SU-DHL-6 (cell line): Measurements from ENCODE around the gene CRISPLD2.

Source experiments
- H2AFZ ChIP-seq: fragments of 200-600 bp; sonication (generic); 2 replicates; pipeline ENCODE4 v1.6.1; 2014; ENCODE audit warnings: low read depth, mild to moderate bottlenecking, moderate library complexity, mixed read lengths, antibody characterized with exemption, low read length; ENCODE audit not compliant: severe bottlenecking
- H3F3A ChIP-seq: fragments of 200-600 bp; shearing (Covaris generic); 2 replicates; pipeline ENCODE4 v1.6.0; 2016; ENCODE audit warnings: antibody characterized with exemption, mild to moderate bottlenecking; ENCODE audit not compliant: insufficient read depth
- H3K27ac ChIP-seq: fragments of 200-600 bp; sonication (generic); 2 replicates; pipeline ENCODE4 v1.5.1; 2016; ENCODE audit warnings: low read depth, mild to moderate bottlenecking, low read length, moderate library complexity, mixed read lengths
- H3K27me3 ChIP-seq: fragments of 200-600 bp; sonication (generic), shearing (Covaris generic); 2 replicates; pipeline ENCODE4 v1.6.0; 2014; ENCODE audit warnings: mild to moderate bottlenecking, low read length
- H3K36me3 ChIP-seq: fragments of 200-600 bp; sonication (generic); 2 replicates; pipeline ENCODE4 v1.6.1; 2014; ENCODE audit warnings: mild to moderate bottlenecking, low read length, mixed read lengths
- H3K4me2 ChIP-seq: fragments of 300-600, 200-600 bp; shearing (Covaris generic), sonication (generic); 2 replicates; pipeline ENCODE4 v1.6.0; 2014; ENCODE audit warnings: low read length, low read depth, mild to moderate bottlenecking; ENCODE audit not compliant: poor library complexity, severe bottlenecking
- H3K4me3 ChIP-seq: fragments of 200-600 bp; sonication (generic); 2 replicates; pipeline ENCODE4 v1.5.1; 2014; ENCODE audit warnings: antibody characterized with exemption, low read length, mild to moderate bottlenecking, mixed read lengths; ENCODE audit not compliant: insufficient read depth, poor library complexity, severe bottlenecking
- H3K79me2 ChIP-seq: fragments of 200-600 bp; sonication (generic); 2 replicates; pipeline ENCODE4 v1.6.1; 2014; ENCODE audit warnings: mild to moderate bottlenecking, low read length, moderate library complexity; ENCODE audit not compliant: insufficient read depth
- H3K9ac ChIP-seq: fragments of 200-600 bp; sonication (generic); 2 replicates; pipeline ENCODE4 v1.7.0; 2014; ENCODE audit warnings: mild to moderate bottlenecking, low read length
- H3K9me2 ChIP-seq: fragments of 200-600 bp; sonication (generic); replicated peaks from 2 replicates; pipeline ENCODE4 v1.6.1; 2014; ENCODE audit warnings: low read length; ENCODE audit not compliant: insufficient read depth
- H3K9me3 ChIP-seq: fragments of 200-600 bp; sonication (generic); 2 replicates; pipeline ENCODE4 v1.6.1; 2014; ENCODE audit warnings: low read length, mixed read lengths; ENCODE audit not compliant: insufficient read depth
- H4K20me1 ChIP-seq: fragments of 200-600 bp; sonication (generic); 2 replicates; pipeline ENCODE4 v1.6.1; 2014; ENCODE audit warnings: low read depth, mild to moderate bottlenecking, antibody characterized with exemption, low read length, moderate library complexity, mixed read lengths
- EZH2phosphoT487 ChIP-seq: fragments of 200-600 bp; sonication (generic), shearing (Covaris generic); conservative IDR thresholded peaks from 2 replicates; pipeline ENCODE4 v1.6.1; 2018; ENCODE audit warnings: mild to moderate bottlenecking, antibody characterized with exemption, low read length, moderate library complexity, mixed read lengths
- TF ChIP-seq, protein P1 (sequence below): fragments of 200-600 bp; sonication (generic); IDR thresholded peaks from one replicate; pipeline ENCODE4 v1.5.1; 2017; ENCODE audit warnings: antibody characterized with exemption, mild to moderate bottlenecking, low read length, moderate library complexity; ENCODE audit not compliant: insufficient read depth, poor library complexity, severe bottlenecking

CRISPLD2 gene

DNA sequence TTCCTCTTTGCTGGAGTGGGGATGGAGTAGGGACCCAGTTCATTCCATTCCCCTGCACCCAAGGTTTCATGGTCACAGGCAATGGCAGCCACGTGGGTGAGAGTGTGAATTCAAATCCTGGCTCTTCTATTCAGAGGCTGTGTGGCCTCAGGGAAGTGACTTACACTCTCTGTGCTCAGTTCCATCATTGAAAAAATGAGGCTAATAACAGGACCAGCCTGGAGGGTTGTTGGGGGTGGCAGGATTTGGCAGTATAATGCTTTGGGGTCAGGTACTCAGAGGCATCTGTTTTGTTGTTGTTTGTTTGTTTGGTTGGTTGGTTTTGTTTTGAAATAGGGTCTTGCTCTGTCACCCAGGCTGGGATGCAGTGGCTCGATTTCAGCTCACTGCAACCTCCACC is 2.2 kb upstream of the CRISPLD2 start:
- H3K4me2 ChIP-seq = no peak overlapping the region
- no peak overlapping the region for H3K27ac ChIP-seq
- H2AFZ ChIP-seq = no peak overlapping the region
- no peaks in the 10 kb centered on the region for H3K27me3 ChIP-seq
- H3K36me3 ChIP-seq = no peaks in the 10 kb centered on the region
- H3K9me3 ChIP-seq = no peaks in the 10 kb centered on the region
- H3K9me2 ChIP-seq = no peaks in the 10 kb centered on the region
- no peak overlapping the region for H3K9ac ChIP-seq
- no peaks in the 10 kb centered on the region for H4K20me1 ChIP-seq
- H3F3A ChIP-seq = no peaks in the 10 kb centered on the region
- H3K4me3 ChIP-seq = no peak overlapping the region
- no peaks in the 10 kb centered on the region for H3K79me2 ChIP-seq
- TF ChIP-seq, protein P1, sequence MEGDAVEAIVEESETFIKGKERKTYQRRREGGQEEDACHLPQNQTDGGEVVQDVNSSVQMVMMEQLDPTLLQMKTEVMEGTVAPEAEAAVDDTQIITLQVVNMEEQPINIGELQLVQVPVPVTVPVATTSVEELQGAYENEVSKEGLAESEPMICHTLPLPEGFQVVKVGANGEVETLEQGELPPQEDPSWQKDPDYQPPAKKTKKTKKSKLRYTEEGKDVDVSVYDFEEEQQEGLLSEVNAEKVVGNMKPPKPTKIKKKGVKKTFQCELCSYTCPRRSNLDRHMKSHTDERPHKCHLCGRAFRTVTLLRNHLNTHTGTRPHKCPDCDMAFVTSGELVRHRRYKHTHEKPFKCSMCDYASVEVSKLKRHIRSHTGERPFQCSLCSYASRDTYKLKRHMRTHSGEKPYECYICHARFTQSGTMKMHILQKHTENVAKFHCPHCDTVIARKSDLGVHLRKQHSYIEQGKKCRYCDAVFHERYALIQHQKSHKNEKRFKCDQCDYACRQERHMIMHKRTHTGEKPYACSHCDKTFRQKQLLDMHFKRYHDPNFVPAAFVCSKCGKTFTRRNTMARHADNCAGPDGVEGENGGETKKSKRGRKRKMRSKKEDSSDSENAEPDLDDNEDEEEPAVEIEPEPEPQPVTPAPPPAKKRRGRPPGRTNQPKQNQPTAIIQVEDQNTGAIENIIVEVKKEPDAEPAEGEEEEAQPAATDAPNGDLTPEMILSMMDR = no peak
- TF ChIP-seq EZH2phosphoT487 = no peak

DNA sequence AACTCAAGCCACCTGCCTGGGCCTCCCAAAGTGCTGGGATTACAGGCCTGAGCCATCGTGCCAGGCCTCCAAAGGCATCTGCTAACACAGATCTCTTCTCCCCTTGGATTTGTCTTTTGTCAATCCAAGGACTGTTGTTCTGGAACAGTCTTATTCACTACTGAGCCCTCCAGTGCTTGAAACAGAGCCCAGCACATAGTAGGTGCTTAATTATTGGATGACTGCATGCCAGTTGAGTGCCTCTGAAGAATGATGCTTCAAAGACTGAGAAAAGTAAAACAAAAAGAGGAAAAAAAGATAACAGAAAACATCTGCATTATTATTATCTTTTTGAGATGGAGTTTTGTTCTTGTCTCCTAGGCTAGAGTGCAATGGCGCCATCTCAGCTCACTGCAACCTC is 1.7 kb upstream of the CRISPLD2 start:
- no peaks in the 10 kb centered on the region for H3K9me2 ChIP-seq
- H3K79me2 ChIP-seq = no peaks in the 10 kb centered on the region
- H4K20me1 ChIP-seq = no peaks in the 10 kb centered on the region
- H3K27ac ChIP-seq = no peak overlapping the region
- H3K27me3 ChIP-seq = no peaks in the 10 kb centered on the region
- no peaks in the 10 kb centered on the region for H3K9me3 ChIP-seq
- no peak overlapping the region for H3K9ac ChIP-seq
- H3F3A ChIP-seq = no peaks in the 10 kb centered on the region
- TF ChIP-seq, protein P1 = no peak
- TF ChIP-seq EZH2phosphoT487 = no peak
- H3K4me3 ChIP-seq = no peak overlapping the region
- no peaks in the 10 kb centered on the region for H3K36me3 ChIP-seq
- H3K4me2 ChIP-seq = no peak overlapping the region
- no peak overlapping the region for H2AFZ ChIP-seq

DNA sequence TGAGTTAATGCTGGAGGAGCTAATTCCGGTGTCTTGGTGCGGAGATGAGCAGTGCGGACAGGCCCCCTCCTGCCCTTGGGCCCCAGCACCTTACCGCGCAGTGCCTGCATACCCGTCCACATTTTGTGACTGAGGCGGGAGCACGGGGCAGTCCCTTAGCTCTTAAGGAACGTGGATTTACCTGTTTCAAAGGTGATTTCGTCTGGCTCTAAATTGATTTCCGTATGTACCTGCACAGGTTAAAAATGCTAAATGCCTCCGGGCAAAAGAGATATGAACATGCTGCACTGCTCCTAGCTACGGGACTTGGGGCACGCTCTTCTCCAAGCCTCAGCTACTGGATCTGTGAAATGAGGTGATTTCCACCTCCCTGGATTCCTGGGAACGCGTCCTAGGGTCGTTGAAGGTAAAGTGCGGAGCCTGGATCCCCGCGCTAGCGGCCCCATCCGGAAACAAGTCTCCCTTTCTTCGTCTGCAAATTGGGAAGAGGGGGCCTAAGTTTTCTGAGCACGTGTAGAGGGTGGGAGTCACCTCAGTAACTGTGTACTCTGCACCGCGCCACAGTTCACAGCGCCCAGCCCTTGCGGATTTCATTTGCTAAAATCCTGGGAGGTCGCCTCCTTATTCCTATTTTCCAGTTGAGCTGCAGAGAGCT is 669 bp upstream of the CRISPLD2 start:
- Histone ChIP-seq H3K9me2 (no peaks in the 10 kb centered on the region), H3K4me2 (no peak overlapping the region), H3K36me3 (no peaks in the 10 kb centered on the region), H2AFZ (no peak overlapping the region), H3K79me2 (no peaks in the 10 kb centered on the region), H3K27ac (no peak overlapping the region), H3K9me3 (no peaks in the 10 kb centered on the region), H3K27me3 (no peaks in the 10 kb centered on the region), H3F3A (no peaks in the 10 kb centered on the region), H4K20me1 (no peaks in the 10 kb centered on the region), H3K4me3 (no peak overlapping the region), H3K9ac (no peak overlapping the region)
- TF ChIP-seq, protein P1 = no peak
- no peak for TF ChIP-seq EZH2phosphoT487
